ENCODE measurements around the gene EXOC2.

EXOC2 gene

DNA sequence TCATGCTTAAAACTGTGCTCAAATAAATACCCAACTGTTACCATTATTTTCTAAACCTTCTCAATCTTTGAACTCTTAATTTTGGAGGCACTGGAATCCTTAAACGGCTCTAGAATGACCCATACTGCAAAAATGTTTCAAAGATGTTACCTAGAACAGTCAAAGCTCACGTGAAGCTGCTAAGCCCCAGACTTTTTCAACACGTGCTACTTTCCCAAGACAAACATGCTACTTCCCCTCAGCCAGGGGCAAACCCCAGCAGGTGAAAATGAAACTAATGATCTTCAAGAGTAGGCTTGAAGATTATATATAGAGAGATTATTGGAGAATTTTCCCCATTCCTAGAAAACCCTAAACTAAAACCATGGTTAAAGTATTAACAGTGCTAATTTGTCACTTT lies 64.2 kb downstream of the EXOC2 start:
- no peak for DNase-seq (ENCODE audit: low read depth)
- no peak overlapping the region for H3K4me3 ChIP-seq (ENCODE audit: low read depth, low read length)
- TF ChIP-seq, protein P1, sequence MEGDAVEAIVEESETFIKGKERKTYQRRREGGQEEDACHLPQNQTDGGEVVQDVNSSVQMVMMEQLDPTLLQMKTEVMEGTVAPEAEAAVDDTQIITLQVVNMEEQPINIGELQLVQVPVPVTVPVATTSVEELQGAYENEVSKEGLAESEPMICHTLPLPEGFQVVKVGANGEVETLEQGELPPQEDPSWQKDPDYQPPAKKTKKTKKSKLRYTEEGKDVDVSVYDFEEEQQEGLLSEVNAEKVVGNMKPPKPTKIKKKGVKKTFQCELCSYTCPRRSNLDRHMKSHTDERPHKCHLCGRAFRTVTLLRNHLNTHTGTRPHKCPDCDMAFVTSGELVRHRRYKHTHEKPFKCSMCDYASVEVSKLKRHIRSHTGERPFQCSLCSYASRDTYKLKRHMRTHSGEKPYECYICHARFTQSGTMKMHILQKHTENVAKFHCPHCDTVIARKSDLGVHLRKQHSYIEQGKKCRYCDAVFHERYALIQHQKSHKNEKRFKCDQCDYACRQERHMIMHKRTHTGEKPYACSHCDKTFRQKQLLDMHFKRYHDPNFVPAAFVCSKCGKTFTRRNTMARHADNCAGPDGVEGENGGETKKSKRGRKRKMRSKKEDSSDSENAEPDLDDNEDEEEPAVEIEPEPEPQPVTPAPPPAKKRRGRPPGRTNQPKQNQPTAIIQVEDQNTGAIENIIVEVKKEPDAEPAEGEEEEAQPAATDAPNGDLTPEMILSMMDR (conservative IDR thresholded peaks at IDR 0.05; ENCODE audit: low read depth, low read length), result no peak

- H3K4me3 ChIP-seq (ENCODE audit: low read depth, low read length), result no peak overlapping the region
- DNase-seq (ENCODE audit: low read depth), result peak; percentile 50
- TF ChIP-seq, protein P1 (conservative IDR thresholded peaks at IDR 0.05; ENCODE audit: low read depth, low read length), result no peak
Observed at GRCh38 chr6:626236-626635, 66.7 kb downstream of the EXOC2 start.

DNA sequence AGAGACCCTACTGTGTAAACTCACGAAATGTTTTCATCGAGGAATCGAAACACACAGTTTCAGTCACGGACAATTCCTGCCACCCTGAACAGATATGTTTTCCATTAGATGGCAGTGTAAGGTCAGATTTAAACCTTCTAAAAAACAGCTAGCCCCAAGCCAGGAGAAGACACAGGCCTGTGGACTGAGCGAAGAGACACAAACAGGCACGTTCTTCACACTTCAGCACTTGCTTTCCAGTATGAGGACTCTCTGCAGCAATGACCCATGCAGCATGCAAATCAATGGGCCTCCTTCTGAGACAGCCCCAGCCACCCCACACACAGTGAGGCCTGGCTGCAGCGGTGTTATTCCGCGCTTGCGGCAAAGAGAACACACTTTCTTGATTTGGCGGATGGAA lies 68.0 kb downstream of the EXOC2 start:
- DNase-seq (ENCODE audit: low read depth), result peak; percentile 70
- no peak overlapping the region for H3K4me3 ChIP-seq (ENCODE audit: low read depth, low read length)
- TF ChIP-seq, protein P1 (conservative IDR thresholded peaks at IDR 0.05; ENCODE audit: low read depth, low read length), result peak; percentile 52

DNA sequence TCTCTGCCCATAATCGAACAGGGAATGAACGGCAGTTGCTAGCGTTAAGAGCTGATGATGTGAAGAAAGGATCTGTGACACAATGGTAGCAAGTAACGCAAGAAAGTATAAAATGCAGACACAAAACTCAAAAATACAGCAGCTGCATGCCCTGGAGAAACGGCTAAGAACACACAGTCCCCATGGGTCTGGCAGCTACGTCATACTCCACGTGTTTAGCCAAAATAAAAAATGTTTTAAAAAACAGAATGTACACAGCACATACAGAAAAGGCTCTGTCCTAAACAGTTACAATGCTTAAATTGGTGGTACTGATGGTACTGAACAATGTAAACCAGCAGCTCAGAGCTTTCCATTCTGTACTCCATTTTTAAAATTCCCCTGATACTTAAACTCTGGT lies 70.5 kb downstream of the EXOC2 start:
- peak; percentile 39 for DNase-seq (ENCODE audit: low read depth)
- no peak overlapping the region for H3K4me3 ChIP-seq (ENCODE audit: low read depth, low read length)
- TF ChIP-seq, protein P1 (conservative IDR thresholded peaks at IDR 0.05; ENCODE audit: low read depth, low read length), result no peak

DNA sequence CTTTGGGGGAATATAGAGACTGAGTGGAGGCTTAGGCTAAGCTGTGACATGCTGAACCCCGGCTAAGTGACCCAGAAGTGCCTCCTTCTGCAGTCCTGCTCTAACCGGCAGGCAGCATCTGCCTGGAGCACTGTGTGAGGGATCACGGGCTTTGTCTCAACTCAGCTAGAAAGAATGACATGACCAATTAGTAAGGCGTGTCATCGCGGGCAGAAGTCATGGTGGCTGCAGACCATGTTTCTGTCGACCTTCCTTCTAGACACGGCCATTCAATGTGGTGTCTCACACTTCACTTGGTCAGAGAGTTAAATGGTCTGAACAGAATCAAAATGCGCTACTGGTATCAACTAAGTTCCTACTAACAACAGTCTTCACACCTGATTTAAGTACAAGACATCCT lies 71.0 kb downstream of the EXOC2 start:
- H3K4me3 ChIP-seq (ENCODE audit: low read depth, low read length), result no peak overlapping the region
- peak; percentile 23 for DNase-seq (ENCODE audit: low read depth)
- TF ChIP-seq, protein P1 (conservative IDR thresholded peaks at IDR 0.05; ENCODE audit: low read depth, low read length), result no peak

DNA sequence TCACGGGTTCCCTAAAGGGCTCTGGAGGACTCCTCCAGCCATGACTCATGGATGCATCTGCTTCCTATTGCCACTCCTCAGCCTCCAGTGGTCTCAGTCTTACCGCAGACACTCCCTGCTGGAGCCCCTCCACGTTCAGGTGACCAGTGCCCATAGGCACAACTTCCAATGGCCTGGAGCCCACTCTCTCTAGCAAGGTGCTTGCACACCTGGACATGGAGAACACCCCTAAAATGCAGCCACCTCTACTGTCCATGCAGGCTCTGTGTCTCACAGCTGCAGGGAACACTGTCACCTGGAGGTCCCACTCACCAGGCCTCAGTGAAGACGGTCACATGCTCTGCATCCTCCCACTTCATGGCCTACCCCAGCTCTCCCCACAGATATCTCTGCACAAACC lies 72.0 kb downstream of the EXOC2 start:
- no peak for DNase-seq (ENCODE audit: low read depth)
- H3K4me3 ChIP-seq (ENCODE audit: low read depth, low read length), result no peak overlapping the region
- TF ChIP-seq, protein P1 (conservative IDR thresholded peaks at IDR 0.05; ENCODE audit: low read depth, low read length), result no peak

- TF ChIP-seq, protein P1 (conservative IDR thresholded peaks at IDR 0.05; ENCODE audit: low read depth, low read length), result no peak
- H3K4me3 ChIP-seq (ENCODE audit: low read depth, low read length), result no peak overlapping the region
- DNase-seq (ENCODE audit: low read depth), result no peak
Observed at GRCh38 chr6:620166-620565, 72.8 kb downstream of the EXOC2 start.
